Measurements from ENCODE around the gene CACHD1. TPM values are rescaled to one million over a fixed set of nuclear protein-coding genes. Genes with fewer than 3 reads are reported as not detected.

The CACHD1 gene
- total and polyA plus RNA-seq, 2 of the 8 experiments (the other 6 are each of a cell fraction or from before 2014, with no cell fraction given) = 22.2 to 42.5 TPM

GRCh38 chr1:64669098-64669675, 199.3 kb downstream of the CACHD1 start:
- H2BK5ac ChIP-seq (ENCODE audit: low read depth, low read length) = no peak overlapping the region
- POLR2A ChIA-PET (ENCODE audit: partially characterized antibody) = no interaction called here
- H3K18ac ChIP-seq (ENCODE audit: extremely low read depth, low read length) = no peak overlapping the region
- H3K79me1 ChIP-seq (ENCODE audit: low read depth, low read length) = no peaks in the 10 kb centered on the region
- H3K23ac ChIP-seq (ENCODE audit: insufficient read length) = no peak overlapping the region
- H2BK120ac ChIP-seq (replicated peaks; ENCODE audit: low read depth, low read length) = no peak overlapping the region
- H2AFZ ChIP-seq (ENCODE audit: low read length) = no peak overlapping the region
- H3K36me3 ChIP-seq (ENCODE audit: control insufficient read depth in 2 of 4, insufficient read depth in 4 of 4, low read length in 3 of 4) = peaks cover 5 to 73% (median 42%) of the 10 kb centered on the region in 4 experiments
- DNase-seq (ENCODE audit: low read depth in 1 of 2, low spot score in 2 of 2) (no peak), FAIRE-seq (no peak)
- H3K27ac ChIP-seq (ENCODE audit: low read depth, low read length) = no peak overlapping the region
- H3K79me2 ChIP-seq (ENCODE audit: control insufficient read depth in 1 of 2, insufficient read depth in 2 of 2, low read length in 2 of 2) = no peaks in the 10 kb centered on the region
- no peak overlapping the region for H2BK15ac ChIP-seq (ENCODE audit: low read length)
- H3K9ac ChIP-seq (replicated peaks in 1 of 4; ENCODE audit: extremely low read depth in 1 of 4, low read depth in 3 of 4, low read length in 3 of 4) = no peak overlapping the region
- 88% methylated on average over 3 of the region's 3 CpGs; no CpG with 5 or more reads in 1 of the 2 experiments for whole genome bisulfite sequencing, 2 experiments (ENCODE audit: extremely low coverage in 1 of 2, insufficient coverage in 1 of 2, insufficient read length in 1 of 2, insufficient replicate concordance in 2 of 2, low coverage in 1 of 2, low lambda C conversion rate in 2 of 2, missing lambda C conversion rate in 1 of 2)
- H3K4ac ChIP-seq (replicated peaks; ENCODE audit: insufficient read length, low read depth, low read length) = no peak overlapping the region
- H3K9me3 ChIP-seq (ENCODE audit: insufficient read depth in 2 of 2, low read depth in 1 of 2, low read length in 1 of 2) = no peaks in the 10 kb centered on the region
- H3K4me1 ChIP-seq (replicated peaks in 1 of 4; ENCODE audit: control insufficient read depth in 3 of 4, insufficient read depth in 4 of 4, low read length in 3 of 4) = no peaks in the 10 kb centered on the region
- CTCF ChIA-PET (ENCODE audit: partially characterized antibody) = interaction anchor here (1.0 kb wide), 1 partner anchor 285 kb away, joined by 3 read pairs; no protein-coding TSS in a partner anchor
- no peak overlapping the region for H4K8ac ChIP-seq (ENCODE audit: extremely low read depth, insufficient read depth, low read length)
- TF ChIP-seq JUND (IDR thresholded peaks at IDR 0.05; ENCODE audit: low read length) (no peak), SIN3A (conservative IDR thresholded peaks at IDR 0.05 in 1 of 2, IDR thresholded peaks at IDR 0.05 in 1 of 2; ENCODE audit: low read depth in 1 of 2, low read length in 2 of 2) (no peak), SP4 (IDR thresholded peaks at IDR 0.05; ENCODE audit: low read length) (no peak), BACH1 (IDR thresholded peaks at IDR 0.05; ENCODE audit: low read length) (no peak), CBX5 (IDR thresholded peaks at IDR 0.05; ENCODE audit: low read depth, low read length) (no peak)
- H3K23me2 ChIP-seq (ENCODE audit: low read depth, low read length) = no peaks in the 10 kb centered on the region
- no peak overlapping the region for H4K91ac ChIP-seq (replicated peaks; ENCODE audit: insufficient read length, low read length)
- H2BK20ac ChIP-seq (ENCODE audit: low read length) = no peak overlapping the region
- no peak overlapping the region for H3K4me2 ChIP-seq (ENCODE audit: insufficient read depth in 1 of 2, low read depth in 2 of 2, low read length in 2 of 2)
- H3K27me3 ChIP-seq (replicated peaks in 1 of 4; ENCODE audit: control insufficient read depth in 3 of 4, extremely low read depth in 1 of 4, insufficient read depth in 3 of 4, low read length in 3 of 4) = no peaks in the 10 kb centered on the region
- no peak overlapping the region for H3K4me3 ChIP-seq (ENCODE audit: extremely low read depth in 1 of 4, insufficient read depth in 2 of 4, low read depth in 3 of 4, low read length in 4 of 4)
- H3K56ac ChIP-seq (replicated peaks; ENCODE audit: insufficient read length, low read depth, low read length) = no peak overlapping the region
- H2BK12ac ChIP-seq (ENCODE audit: low read depth, low read length) = no peak overlapping the region
- no peak overlapping the region for H3K14ac ChIP-seq (ENCODE audit: insufficient read length)
- no peak overlapping the region for H4K5ac ChIP-seq (ENCODE audit: insufficient read length, low read depth, low read length)
- no peak overlapping the region for H2AK5ac ChIP-seq (ENCODE audit: low read depth, low read length)
- H4K20me1 ChIP-seq (replicated peaks in 1 of 2; ENCODE audit: control insufficient read depth in 1 of 2, insufficient read depth in 2 of 2, low read length in 2 of 2) = no peaks in the 10 kb centered on the region

Data from H1 (cell line).